ENCODE results near the gene RAX2.
"Not testable (repeated sequence)": the region's sequence is repeated elsewhere in the genome, so short reads cannot be mapped to it uniquely, and the experiment has no call there.

Gene RAX2

DNA sequence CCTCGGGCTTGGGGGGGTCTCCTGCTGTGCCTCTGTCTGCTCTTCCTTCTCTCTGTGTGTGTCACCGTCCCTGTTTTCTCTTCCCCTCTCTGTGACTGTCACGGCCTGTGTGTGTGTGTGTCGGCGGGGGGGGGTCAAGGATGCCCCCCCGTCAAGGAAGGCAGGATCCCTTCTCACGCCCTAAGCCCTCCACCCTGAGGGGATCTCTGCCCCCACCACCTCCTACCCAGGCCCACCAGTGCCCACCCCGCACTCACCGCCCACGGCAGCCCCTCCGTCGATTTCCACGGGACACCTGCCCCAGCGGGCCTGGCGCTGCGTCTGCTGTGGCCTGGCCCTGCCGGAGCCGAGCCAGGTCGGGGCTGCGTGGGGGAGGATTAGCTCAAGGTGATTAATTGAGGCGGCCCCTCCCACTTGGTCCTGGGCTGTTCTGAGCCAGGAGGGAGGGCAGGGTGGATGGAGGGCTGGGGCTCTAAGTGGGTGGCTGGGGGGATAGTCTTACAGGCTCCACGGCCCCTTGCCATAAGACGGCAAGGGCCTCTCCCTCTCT is at the start of gene RAX2:
Gene RAX2, minus strand, starts transcription at position 323 of the 550 bp plus-strand sequence. CDS start 486 bp downstream, outside the sequence.
- in situ Hi-C loops (cut with MboI; ENCODE audit: low sequenced_read_pairs): no loop called here

DNA sequence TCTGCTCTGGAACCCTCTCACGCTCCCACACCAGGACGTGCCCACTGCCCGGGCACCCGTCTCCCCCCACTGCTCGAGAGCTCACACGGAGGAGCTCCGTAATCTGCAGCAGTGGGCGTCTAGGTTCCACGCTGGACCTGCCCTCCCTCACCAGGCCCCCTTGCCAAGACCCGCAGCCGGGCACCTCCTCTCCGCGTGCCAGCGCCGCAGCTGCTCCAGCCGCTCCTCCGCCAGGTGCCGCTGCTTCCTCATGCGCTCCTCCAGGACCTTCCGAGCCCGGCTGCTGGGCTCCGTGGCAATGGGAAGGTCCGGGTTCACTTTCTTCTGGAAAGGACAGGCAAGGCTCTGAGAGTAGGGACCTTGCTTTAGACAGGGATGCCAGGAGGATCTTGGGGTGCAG is 49.1 kb upstream of the RAX2 start:
- in situ Hi-C loops (cut with MboI; ENCODE audit: low sequenced_read_pairs): no loop called here

DNA sequence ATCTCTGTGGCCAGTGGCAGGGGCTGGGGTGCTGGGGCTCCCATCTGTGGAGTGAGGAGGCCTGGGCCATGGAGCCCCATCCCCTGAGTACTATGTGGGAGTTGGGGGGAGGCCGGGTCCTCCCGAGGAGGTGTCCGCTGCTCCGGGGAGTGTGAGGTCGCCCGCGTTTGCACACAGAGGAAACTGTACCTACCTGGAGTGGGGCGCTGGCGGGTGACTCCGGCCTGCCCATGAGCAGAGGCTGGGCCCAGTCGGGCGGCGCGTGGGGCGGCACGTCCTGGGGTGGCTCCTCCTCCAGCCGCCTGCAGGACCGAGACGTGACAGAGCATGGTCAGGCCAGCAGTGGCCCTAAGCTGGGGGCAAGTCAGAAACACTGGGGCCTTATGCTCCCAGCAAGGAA is 48.0 kb upstream of the RAX2 start:
- in situ Hi-C loops (cut with MboI; ENCODE audit: low sequenced_read_pairs): no loop called here

DNA sequence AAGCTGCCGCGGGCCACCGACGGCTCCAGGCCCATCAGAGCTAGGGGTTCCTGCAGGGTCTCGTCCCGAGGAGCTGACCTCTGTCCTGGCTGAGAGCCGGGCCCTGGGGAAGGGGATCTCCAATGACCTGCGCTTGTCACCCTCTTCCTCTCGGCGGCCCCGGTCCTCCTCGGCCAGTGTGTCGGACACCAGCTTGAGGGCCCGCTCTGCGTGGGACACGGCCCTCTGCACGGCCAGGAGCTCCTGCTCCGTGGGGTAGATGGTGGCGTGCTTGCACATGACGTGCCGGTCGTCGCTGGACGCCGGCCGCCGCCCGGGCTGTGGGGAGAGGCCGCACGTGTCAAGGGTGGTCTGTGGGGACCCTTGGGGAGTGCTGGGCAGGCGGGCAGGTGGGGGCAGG is 46.9 kb upstream of the RAX2 start:
- in situ Hi-C loops (cut with MboI; ENCODE audit: low sequenced_read_pairs): no loop called here

DNA sequence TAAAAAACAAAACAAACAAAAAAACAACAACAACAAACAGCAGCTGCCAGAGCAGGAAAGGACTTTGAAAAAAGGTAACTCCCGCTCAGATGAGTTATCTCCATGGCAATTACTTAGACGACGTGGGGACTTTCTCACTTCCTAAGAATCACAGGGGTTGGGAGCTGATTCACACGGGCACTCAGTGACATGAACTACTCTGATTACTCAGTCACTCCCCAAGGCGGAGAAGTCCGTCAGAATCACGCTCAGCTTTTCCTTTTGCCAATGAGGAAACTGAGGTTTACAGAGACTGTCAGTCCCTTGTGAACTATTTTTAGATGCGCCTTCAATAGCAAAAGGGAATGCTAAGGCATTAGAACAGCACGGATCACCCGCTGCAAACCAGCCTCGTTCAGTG is 46.4 kb upstream of the RAX2 start:
- in situ Hi-C loops (cut with MboI; ENCODE audit: low sequenced_read_pairs): no loop called here

DNA sequence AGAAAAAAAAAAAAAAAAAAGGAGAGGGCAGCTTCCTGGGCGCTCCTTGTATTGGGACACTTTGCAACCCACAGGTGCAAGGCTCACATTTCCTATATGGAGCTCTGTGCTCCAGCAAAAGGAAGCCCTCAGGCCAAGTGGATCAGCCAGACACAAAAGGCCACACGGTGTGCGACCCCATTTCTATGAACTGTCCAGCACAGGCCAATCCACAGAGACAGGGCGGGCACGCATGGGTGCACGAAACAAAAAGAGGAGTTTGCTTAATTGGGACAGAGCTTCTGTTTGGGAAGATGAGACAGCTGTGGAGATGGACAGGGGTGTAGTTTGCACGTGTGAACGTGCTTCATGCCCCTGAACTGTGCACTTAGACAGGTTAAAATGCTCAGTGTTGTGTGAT is 45.7 kb upstream of the RAX2 start:
- in situ Hi-C loops (cut with MboI; ENCODE audit: low sequenced_read_pairs): no loop called here

DNA sequence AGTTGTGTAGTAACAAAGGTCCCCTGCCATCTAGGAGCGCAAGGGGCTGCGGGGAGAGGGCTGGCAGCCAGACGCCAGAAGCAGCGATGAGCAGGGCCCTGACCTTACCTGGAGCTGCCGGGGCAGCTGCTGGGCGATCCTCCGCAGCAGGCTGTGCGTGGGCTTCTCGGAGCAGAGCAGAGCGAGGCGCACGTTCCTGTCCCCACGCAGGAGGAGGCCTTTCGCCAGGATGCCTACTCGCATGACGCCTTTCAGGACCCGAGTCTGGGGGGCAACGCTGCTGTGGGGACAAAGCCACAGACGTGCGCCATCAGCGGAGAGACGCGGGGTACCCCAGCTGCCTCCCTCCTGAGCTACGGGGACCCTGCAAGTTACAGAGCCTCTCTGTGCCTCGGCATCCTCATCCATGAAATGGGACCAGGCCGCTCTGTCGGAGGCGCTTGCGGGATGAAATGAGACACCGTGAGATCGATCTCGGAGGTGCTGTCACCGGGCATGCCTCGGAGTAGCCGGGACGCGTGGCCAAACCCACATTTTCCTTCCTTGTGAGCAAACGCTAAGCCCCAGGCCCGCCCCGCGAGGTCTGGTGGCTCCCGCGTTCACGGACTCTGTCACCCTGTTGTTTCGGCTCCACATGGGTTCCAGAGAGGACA is 44.7 kb upstream of the RAX2 start:
- in situ Hi-C loops (cut with MboI; ENCODE audit: low sequenced_read_pairs): no loop called here

DNA sequence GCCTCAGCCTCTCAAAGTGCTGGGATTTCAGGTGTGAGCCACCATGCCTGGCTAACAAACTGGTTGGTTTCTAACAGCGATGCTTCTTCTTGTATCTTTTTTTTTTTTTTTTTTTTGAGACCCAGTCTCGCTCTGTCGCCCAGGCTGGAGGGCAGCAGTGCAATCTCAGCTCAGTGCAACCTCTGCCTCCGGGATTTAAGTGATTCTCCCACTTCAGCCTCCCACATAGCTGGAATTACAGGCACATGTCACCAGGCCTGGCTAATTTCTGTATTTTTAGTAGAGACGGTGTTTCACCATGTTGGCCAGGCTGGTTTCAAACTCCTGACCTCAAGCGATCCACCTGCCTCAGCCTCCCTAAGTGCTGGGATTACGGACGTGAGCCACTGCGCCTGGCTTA is 44.1 kb upstream of the RAX2 start:
- in situ Hi-C loops (cut with MboI; ENCODE audit: low sequenced_read_pairs): not testable (repeated sequence)

DNA sequence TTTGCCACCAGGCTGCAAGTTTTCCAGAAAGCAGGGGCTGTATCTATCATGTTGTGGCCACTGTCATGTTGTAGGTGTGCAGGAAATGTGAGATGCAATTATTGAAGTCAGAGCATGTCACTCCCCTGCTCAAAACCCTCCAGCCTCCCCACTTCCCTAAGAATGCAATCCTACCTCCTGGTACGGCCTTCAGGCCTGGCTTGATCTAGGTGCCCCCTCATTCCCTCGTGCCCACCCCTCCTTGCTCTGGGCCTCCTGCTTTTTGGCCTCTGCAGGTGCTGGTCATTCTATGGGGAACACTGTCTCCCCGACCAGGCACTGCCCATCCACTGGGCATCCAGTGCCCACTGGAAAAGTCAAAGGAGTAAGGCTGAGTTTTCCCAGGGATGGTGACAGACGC is 42.6 kb upstream of the RAX2 start:
- in situ Hi-C loops (cut with MboI; ENCODE audit: low sequenced_read_pairs): no loop called here

DNA sequence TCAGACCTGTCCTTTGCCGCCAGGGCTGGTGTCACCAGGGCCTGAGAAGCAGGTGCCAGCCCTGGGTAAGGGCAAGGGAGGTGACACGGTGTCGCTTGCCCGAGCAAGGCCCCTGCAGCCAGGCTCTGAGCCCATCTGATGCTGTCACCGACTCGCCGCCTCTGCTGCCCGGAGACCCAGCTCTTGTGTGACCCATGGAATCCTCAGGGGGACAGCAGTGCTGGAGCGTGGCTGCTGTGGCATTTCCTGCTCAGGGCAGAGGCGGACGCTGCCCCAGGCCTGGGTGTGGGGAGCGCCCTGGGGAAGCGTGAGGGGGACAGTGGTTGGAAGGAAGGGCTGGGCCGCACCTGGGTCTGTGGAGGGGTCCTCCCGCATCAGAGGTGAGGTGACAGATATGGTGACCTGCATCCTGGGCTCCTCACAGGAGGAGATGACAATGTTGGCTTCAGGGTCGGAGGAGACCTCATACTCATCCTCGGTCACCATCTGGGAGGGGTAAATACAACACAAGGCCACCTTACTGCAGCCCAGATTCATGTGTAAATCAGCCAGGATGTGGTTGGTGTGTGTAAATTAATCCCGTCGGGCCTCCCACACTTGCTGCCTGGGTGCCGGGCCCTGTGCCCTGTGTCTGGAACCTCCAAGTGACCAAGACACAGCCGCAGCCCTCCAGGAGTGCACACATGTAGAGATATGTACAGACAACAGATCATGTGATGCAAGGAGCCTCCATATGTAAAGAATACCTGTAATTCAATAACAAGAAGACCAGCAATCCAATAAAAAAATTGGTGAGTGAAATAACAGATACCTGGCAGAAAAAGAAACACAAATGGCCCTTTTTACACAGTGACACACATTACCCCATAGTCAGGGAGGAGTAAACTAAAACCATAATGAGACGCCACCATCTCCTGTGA is 41.7 kb upstream of the RAX2 start:
- in situ Hi-C loops (cut with MboI; ENCODE audit: low sequenced_read_pairs): no loop called here

DNA sequence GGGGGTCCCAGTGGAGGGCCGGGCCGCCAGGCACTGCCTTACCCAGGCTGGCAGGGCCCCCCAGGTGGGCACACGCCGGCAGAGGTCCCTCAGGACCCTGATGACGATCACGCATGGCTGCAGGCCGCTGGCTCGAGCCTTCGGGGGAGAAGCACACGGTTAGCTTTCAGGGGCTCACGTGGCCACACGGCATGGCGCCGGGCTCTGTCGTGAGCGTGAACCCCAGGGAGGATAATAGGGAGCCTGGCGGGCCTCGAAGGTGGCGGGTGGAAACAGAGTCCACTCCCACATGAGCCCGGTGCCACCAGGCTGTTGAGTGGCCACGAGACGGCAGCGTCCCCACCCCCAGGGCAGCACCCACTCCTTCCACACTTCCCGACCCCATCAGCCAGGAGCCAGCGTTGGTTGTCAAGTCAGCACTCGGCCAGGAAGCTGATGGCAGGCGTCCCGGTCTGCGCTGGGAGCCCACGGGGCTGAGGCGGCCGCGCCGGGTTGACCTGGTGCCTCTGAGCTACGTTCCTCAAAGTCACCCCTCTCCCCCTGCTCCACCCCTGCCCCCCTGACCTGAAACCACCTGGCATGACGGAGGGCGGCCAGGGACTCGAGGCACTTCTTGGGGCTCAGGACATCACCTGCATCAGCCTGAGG is 38.8 kb upstream of the RAX2 start:
- in situ Hi-C loops (cut with MboI; ENCODE audit: low sequenced_read_pairs): no loop called here

DNA sequence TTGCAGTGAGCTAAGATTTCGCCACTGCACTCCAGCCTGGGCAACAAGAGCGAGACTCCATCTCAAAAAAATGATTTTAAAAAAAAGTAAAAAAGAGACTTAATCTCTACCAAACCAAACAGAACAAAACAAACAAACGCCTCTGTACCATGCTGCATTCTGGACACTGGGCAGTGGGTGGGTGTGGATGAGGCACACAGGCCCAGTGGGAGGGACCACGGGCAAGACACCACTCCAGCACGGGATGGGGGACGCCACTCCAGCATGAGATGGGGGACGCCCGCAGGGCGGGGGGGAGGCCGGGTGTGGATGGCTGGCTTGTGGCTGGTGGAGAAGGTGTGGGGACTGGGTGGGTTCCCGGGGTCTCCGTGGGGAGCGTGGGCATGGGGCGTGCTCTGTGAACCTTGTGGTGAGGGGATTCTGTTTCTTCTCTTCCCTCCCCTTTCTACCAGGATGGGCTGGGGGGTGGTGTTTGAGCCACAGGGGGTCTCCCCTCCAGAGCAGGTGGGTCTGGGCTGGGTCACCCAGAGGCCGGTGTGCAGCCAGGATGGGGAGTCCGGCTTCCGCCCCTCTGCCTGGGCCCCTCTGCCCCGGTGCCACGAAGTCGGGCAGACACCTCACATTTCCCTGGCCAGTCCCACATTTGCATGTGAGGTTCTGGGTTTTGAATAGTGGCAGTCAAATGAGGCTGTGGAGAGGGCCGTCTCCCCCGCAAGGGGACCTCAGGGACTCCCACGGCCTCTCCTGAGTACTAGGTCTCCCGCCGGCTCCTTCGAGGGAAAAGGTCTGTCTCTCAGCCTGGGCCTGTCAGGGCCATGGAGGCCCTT is 38.1 kb upstream of the RAX2 start:
- in situ Hi-C loops (cut with MboI; ENCODE audit: low sequenced_read_pairs): no loop called here

DNA sequence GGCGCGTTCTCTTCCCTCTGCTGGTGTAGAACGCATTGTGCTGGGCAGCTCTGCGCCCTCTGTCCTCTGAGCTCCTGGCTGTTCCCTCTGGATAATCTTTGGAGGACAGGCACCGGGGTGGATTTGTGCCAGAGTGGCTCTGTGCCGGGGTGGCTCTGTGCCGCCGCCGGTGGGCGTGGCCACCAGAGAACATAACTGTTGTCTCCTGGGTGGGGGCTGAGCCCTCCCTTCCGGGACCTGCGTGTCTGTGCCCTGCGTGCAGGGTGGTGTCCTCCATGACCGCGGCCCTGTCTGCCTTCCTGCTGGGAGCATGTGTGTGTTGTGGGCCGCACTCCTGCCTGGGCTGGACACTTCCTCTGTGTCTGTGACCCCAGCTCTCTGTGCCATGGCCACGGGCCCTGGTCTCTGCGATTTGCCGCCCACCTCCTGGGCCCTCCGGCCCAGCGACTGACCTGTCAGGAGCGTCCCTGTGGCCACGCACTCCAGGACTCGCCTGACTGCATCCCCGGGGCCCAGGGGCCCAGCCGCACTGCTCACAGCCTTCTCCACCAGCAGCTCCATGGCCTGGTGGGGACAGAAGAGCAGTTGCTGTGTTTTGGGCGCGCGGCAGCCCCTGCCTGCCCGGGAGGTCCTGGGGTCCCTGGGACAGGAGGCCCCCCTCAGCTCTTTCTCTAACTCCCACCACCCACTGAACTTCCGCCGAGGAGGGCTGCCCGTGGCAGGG is 36.6 kb upstream of the RAX2 start:
- in situ Hi-C loops (cut with MboI; ENCODE audit: low sequenced_read_pairs): no loop called here

DNA sequence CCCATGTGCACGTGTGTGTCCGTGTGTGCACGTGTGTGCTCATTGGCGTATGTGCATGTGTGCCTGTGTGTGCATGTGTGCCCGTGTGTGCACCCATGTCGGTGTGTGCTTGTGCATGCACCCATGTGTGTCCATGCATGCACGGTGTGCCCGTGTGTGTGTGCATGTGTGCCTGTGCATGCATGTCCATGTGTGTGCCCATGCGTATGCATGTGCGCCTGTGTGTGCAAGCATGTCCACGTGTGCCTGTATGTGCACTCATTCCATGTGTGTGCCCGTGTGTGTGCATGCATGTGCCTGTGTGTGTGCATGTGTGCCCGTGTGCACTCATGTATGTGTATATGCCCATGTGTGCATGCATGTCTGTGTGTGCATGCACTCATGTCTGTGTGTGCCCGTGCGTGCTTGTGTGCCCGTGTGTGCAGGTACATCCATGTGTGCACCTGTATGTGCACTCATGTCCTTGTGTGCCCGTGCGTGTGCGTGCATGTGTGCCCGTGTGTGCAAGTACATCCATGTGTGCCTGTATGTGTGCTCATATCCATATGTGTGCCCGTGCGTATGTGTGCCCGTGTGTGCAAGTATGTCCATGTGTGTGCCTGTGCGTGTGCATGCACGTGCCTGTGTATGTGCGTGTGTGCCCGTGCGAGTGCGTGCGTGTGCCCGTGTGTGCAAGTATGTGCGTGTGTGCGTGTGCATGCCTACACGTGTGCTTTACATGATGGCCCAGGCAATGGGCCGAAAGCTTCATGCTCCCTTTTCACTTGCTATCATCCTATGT is 35.7 kb upstream of the RAX2 start:
- in situ Hi-C loops (cut with MboI; ENCODE audit: low sequenced_read_pairs): no loop called here

DNA sequence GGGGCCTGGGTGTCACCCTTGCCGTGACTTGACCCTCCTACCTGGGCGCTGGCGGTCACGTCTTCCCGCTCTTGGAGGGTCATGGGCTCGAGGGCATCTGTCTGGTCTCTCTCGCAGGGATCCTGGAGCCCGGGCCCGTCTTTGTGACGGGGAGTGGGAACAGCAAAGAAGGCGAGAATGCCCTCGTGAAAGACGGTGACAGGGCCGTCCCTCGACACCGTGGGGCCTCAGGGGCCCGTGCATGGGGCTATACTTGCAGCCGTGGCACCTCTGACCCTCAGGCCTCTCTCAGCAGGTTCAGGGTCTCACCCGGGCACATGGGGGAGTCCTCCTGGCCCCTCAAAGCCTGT is 35.1 kb upstream of the RAX2 start:
- in situ Hi-C loops (cut with MboI; ENCODE audit: low sequenced_read_pairs): no loop called here

DNA sequence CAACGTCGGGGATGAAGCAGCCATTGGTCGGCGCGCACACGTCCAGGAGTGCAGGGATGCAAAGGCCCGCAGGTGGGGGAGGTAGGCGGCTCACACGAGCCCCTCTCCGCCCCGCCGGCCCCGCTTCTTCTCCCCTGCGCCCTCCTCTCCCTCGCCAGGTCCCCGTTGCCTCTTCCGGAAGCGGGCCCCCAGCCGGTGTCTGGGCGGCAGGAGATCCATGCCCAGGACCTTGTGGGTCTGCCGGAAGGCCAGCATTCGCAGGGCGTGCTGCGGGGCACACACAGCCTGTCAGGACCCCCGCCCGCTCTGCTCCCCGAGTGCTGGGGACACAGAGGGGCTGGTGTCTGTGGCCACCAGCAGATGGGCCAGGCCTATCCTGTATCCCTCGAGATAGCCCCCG is 33.8 kb upstream of the RAX2 start:
- in situ Hi-C loops (cut with MboI; ENCODE audit: low sequenced_read_pairs): no loop called here

DNA sequence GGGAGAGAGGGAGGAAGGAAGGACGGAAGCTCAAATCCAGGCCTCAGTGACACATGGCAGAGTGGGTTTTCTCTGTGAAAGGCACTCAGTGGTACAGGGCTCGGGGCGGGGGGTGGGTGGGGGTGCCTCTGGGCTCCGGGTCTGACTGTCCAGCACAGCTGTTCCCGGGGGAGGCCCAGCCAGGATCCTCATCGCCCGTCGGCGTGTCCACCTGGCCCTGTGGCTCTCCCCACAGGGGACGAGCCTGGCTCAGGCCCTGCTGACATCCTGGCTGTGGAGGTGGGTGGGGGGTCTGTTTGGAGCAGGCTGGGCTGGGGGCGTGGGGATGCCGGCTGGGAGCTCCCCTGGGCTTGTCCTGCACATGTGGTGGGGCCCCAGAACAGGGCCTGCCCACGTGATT is 32.4 kb upstream of the RAX2 start:
- in situ Hi-C loops (cut with MboI; ENCODE audit: low sequenced_read_pairs): no loop called here

DNA sequence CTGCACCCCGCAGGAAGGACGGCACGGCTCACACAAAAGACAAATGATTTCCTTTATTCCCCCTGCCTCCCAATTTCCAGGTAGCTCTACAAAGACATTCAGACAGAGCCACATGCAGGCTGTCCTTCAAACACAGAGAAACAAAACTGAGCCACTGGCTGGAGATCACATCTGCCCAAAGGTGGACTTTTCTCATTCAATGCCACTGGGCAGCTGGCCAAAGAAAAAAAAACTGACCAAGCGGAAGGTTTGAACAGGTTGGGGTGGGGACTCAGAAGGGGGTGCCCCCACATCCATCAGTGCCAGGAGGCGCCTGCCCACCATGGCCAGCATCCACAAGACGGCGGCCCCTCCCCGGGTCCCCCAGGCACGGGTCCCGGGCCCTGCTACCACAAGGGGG is 32.0 kb upstream of the RAX2 start:
- in situ Hi-C loops (cut with MboI; ENCODE audit: low sequenced_read_pairs): no loop called here

DNA sequence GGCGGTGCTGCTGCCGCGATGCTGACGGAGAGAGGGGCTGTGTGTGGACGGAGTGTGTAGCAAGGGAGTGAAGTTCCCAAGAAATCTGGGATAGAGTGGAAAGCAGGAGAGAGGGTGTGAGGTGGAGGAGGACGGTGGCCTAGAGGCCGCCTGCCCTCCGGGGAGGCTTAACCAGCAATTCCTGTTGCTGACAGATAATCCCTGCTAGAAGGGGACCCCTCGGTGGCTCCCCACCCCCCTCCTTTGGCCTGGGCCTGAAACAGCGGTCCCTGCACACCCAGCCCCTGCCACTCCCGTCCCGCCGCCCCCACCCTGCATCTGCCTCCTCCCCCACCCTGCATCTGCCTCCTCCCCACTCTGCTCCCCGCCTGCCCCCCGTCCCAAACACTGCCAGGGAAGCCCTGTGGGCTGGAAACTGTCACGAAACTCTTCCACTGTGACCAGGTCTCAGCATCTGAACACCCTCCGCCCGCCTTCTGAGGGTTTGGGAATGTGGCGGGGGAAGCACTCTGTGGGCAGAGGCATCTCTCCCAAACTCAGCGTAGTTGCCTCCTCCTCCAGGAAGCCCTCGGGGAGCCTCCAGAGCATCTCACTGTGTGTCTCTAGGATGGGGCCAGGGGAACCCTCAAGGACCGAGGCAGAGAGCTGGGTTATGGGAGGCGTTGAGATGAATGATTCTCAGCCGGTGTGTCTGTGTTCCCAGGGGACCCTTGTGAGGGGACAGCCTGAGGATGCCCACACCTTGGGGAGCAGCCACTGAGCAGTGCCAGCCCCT is 31.3 kb upstream of the RAX2 start:
- in situ Hi-C loops (cut with MboI; ENCODE audit: low sequenced_read_pairs): no loop called here

All from HL-60/S4 treated with retinoic acid at 250 ng/mL for 4 days and 3 days (cell line).